OCI-LY1 (cell line): ENCODE measurements around the gene PXK.

Experiments used
- H2AFZ ChIP-seq: fragments of 200-600 bp; sonication (generic), shearing (Covaris generic); 2 replicates; pipeline ENCODE4 v1.6.0; 2014; ENCODE audit warnings: antibody characterized with exemption, mild to moderate bottlenecking, low read length
- H3F3A ChIP-seq: fragments of 200-600 bp; sonication (generic), shearing (Covaris generic); 2 replicates; pipeline ENCODE4 v1.6.0; 2014; ENCODE audit warnings: mild to moderate bottlenecking, antibody characterized with exemption, low read length, moderate library complexity; ENCODE audit not compliant: insufficient read depth
- H3K27ac ChIP-seq: fragments of 200-600 bp; sonication (generic); 2 replicates; pipeline ENCODE4 v1.5.1; 2014; ENCODE audit warnings: low read length, mixed run types, mild to moderate bottlenecking, low read depth; ENCODE audit not compliant: poor library complexity, severe bottlenecking
- H3K27me3 ChIP-seq: fragments of 200-600 bp; sonication (generic); 2 replicates; pipeline ENCODE4 v1.6.0; 2014; ENCODE audit warnings: antibody characterized with exemption, mild to moderate bottlenecking, low read length, moderate library complexity; ENCODE audit not compliant: insufficient read depth
- H3K36me3 ChIP-seq: fragments of 200-600 bp; sonication (generic); 2 replicates; pipeline ENCODE4 v1.6.1; 2014; ENCODE audit warnings: mild to moderate bottlenecking, antibody characterized with exemption, low read length, moderate library complexity, mixed read lengths; ENCODE audit not compliant: insufficient read depth
- H3K4me1 ChIP-seq: fragments of 200-600 bp; sonication (generic); 2 replicates; pipeline ENCODE4 v1.5.1; 2014; ENCODE audit warnings: mild to moderate bottlenecking, low read length, moderate library complexity; ENCODE audit not compliant: insufficient read depth, severe bottlenecking
- H3K4me2 ChIP-seq: fragments of 200-600 bp; sonication (generic), shearing (Covaris generic); 2 replicates; pipeline ENCODE4 v1.6.1; 2014; ENCODE audit warnings: low read length
- H3K4me3 ChIP-seq: fragments of 200-600 bp; sonication (generic); 2 replicates; pipeline ENCODE4 v1.5.1; 2014; ENCODE audit warnings: low read length, low read depth, mild to moderate bottlenecking, mixed read lengths; ENCODE audit not compliant: poor library complexity, severe bottlenecking
- H3K79me2 ChIP-seq: fragments of 200-600 bp; shearing (Covaris generic); 2 replicates; pipeline ENCODE4 v1.6.1; 2016; ENCODE audit warnings: mixed run types, low read length, mixed read lengths; ENCODE audit not compliant: insufficient read depth
- H3K9ac ChIP-seq: fragments of 200-600 bp; sonication (generic), shearing (Covaris generic); 2 replicates; pipeline ENCODE4 v1.6.1; 2014; ENCODE audit warnings: mild to moderate bottlenecking, low read length, mixed read lengths
- H3K9me2 ChIP-seq: fragments of 200-600 bp; sonication (generic), shearing (Covaris generic); 2 replicates; pipeline ENCODE4 v1.6.1; 2014; ENCODE audit warnings: low read depth, mild to moderate bottlenecking, low read length, mixed read lengths
- H3K9me3 ChIP-seq: fragments of 200-600 bp; shearing (Covaris generic); 2 replicates; pipeline ENCODE4 v1.6.1; 2014; ENCODE audit warnings: low read length, mixed read lengths
- H4K20me1 ChIP-seq: fragments of 200-600 bp; sonication (generic), shearing (Covaris generic); 2 replicates; pipeline ENCODE4 v1.6.0; 2016; ENCODE audit warnings: mild to moderate bottlenecking, low read length; ENCODE audit not compliant: insufficient read depth
- CTCF ChIP-seq: fragments of 200-600 bp; sonication (generic), shearing (Covaris generic); IDR thresholded peaks from 2 replicates; pipeline ENCODE4 v1.5.1; 2017; ENCODE audit warnings: mild to moderate bottlenecking, antibody characterized with exemption, low read length, moderate library complexity, mixed read lengths
- EZH2 ChIP-seq: fragments of 200-600 bp; sonication (generic), shearing (Covaris generic); IDR thresholded peaks from 2 replicates; pipeline ENCODE4 v1.8.0; 2017; ENCODE audit warnings: borderline replicate concordance, mixed run types, mild to moderate bottlenecking, antibody characterized with exemption, low read length, moderate library complexity, mixed read lengths

The PXK gene

GRCh38 chr3:58425782-58426181 lies 93.1 kb downstream of the PXK start:
- Histone ChIP-seq H3K36me3 (peaks cover 100% of the 10 kb centered on the region), H3K9me2 (no peaks in the 10 kb centered on the region), H4K20me1 (no peaks in the 10 kb centered on the region), H3K4me2 (no peak overlapping the region), H3K27ac (no peak overlapping the region), H3K9me3 (no peaks in the 10 kb centered on the region), H3K4me1 (no peaks in the 10 kb centered on the region), H3K4me3 (no peak overlapping the region), H3K27me3 (no peaks in the 10 kb centered on the region), H3K79me2 (no peaks in the 10 kb centered on the region), H2AFZ (no peak overlapping the region), H3K9ac (no peak overlapping the region), H3F3A (peaks cover 7% of the 10 kb centered on the region)
- TF ChIP-seq CTCF, result no peak
- no peak for TF ChIP-seq EZH2

GRCh38 chr3:58427661-58428361 lies 95.1 kb downstream of the PXK start:
- no peaks in the 10 kb centered on the region for H3K9me2 ChIP-seq
- H3K9ac ChIP-seq, result no peak overlapping the region
- no peaks in the 10 kb centered on the region for H3K79me2 ChIP-seq
- H3K9me3 ChIP-seq, result no peaks in the 10 kb centered on the region
- H3K4me1 ChIP-seq, result peaks cover 11% of the 10 kb centered on the region
- H3K4me3 ChIP-seq, result no peak overlapping the region
- no peaks in the 10 kb centered on the region for H4K20me1 ChIP-seq
- TF ChIP-seq EZH2, result no peak
- no peak for TF ChIP-seq CTCF
- H3K4me2 ChIP-seq, result no peak overlapping the region
- peaks cover 7% of the 10 kb centered on the region for H3F3A ChIP-seq
- no peak overlapping the region for H2AFZ ChIP-seq
- H3K27ac ChIP-seq, result no peak overlapping the region
- no peaks in the 10 kb centered on the region for H3K27me3 ChIP-seq
- H3K36me3 ChIP-seq, result peaks cover 92% of the 10 kb centered on the region

GRCh38 chr3:58429657-58430056 lies 97.0 kb downstream of the PXK start:
- Histone ChIP-seq H2AFZ (no peak overlapping the region), H3K36me3 (peaks cover 73% of the 10 kb centered on the region), H3F3A (peaks cover 7% of the 10 kb centered on the region), H3K9ac (no peak overlapping the region), H4K20me1 (no peaks in the 10 kb centered on the region), H3K27ac (no peak overlapping the region), H3K4me1 (peaks cover 20% of the 10 kb centered on the region), H3K9me3 (no peaks in the 10 kb centered on the region), H3K79me2 (no peaks in the 10 kb centered on the region), H3K27me3 (no peaks in the 10 kb centered on the region), H3K4me2 (no peak overlapping the region), H3K4me3 (no peak overlapping the region), H3K9me2 (no peaks in the 10 kb centered on the region)
- TF ChIP-seq CTCF, result no peak
- TF ChIP-seq EZH2, result no peak
